NCI-H2227 treated with DMSO at 0.1 percent for 48 hours (cell line): ENCODE results near the gene NUP58.
"Not testable (repeated sequence)": the region's sequence is repeated elsewhere in the genome, so short reads cannot be mapped to it uniquely, and the experiment has no call there.

Experiments
- DNase-seq: peaks from one replicate; lab custom pipeline; 2025; lab: John Stamatoyannopoulos, UW

NUP58 gene

DNA sequence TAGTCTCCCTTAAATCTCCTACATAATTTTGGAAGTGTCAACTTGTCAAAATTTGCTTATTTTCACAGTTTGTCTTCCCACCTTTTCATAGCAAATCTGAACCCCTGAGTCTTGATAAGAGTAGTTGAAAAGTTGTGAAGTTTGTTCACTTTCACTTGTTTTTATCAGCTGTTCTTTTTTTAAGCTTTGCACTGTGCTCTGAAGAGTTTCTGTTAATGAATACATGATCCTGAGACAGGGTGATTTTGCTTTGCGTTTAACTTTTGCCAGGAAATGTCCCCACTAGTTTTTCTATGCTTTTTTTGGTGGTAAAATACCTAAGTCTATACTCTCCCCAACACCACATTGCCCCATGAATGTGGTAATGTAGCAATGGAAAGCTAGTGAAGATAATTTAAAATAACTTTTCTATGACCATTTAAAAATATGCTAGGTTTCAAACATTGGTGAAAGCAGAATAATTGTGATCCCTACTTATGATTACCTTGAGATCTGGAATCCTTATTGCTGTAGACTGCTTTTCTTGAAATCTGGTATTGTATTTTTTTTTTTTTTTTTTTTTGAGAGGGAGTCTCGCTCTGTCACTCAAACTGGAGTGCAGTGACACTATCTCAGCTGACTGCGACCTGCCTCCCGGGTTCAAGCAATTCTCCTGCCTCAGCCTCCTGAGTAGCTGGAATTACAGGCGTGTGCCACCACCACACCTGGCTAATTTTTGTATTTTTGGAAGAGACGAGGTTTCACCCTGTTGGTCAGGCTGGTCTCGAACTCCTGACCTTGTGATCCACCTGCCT is 5.4 kb downstream of the NUP58 start:
- DNase-seq: no peak

- DNase-seq: no peak
Observed at GRCh38 chr13:25310891-25311290, 9.5 kb downstream of the NUP58 start.

GRCh38 chr13:25318946-25319345 is 17.5 kb downstream of the NUP58 start:
- not testable (repeated sequence) for DNase-seq

- no peak for DNase-seq
Observed at GRCh38 chr13:25319771-25320170, 18.3 kb downstream of the NUP58 start.

- no peak for DNase-seq
Observed at GRCh38 chr13:25324100-25324499, 22.7 kb downstream of the NUP58 start.

DNA sequence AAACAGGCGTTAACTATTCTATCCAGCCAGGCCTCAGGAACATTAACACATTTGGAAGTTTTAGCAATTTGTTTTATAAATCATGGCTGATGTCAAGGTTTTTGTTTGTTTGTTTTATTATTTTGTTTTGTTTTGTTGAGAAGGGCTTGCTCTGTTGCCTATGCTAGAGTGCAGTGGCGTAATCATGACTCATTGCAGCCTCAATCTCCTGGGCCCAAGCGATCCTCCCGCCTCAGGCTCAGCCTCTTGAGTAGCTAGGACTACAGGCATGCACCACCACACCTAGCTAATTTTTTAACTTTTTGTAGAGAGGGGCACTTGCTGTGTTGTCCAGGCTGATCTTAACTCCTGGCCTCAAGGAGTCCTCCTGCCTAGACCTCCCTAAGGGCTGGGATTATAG is 28.3 kb downstream of the NUP58 start:
- no peak for DNase-seq

GRCh38 chr13:25330541-25330940 is 29.1 kb downstream of the NUP58 start:
- no peak for DNase-seq

DNA sequence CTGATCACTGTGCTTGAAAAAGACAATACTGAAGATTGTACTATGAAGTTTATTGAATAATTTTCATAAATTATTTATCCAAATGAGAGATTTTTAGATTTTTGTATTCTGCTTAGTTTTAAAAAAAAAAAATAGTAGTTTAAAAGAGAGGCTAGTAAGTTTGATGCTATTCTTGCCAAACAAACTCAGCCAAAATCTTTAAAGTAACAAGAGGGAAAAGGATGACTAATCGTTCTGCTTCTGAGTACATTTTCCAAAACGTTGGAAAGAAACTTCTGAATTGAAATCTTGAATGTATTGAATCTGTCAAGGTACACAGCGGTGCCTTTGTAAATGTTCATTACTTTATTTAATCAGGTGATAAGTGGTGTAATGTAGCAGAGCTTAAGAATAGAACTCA is 34.4 kb downstream of the NUP58 start:
- no peak for DNase-seq

DNA sequence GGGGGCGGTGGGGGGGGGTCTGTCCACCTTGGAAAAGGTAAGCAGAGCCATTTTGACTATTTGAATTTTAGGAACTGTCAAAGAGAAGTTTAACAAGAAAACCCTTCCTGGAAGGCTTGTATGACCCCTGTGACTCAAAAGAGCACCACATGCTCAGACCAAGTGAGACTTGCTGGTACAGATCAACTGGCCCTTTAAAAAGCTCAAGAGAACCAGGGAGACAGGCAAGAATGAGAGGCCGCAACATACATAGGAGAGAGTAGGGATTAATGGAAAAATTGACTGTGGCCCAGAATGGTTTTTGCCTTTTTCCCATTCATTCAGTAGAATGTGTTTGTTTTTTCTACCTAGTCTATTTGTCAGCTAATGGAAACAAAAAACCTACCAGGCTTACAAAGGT is 44.2 kb downstream of the NUP58 start:
- no peak for DNase-seq

DNA sequence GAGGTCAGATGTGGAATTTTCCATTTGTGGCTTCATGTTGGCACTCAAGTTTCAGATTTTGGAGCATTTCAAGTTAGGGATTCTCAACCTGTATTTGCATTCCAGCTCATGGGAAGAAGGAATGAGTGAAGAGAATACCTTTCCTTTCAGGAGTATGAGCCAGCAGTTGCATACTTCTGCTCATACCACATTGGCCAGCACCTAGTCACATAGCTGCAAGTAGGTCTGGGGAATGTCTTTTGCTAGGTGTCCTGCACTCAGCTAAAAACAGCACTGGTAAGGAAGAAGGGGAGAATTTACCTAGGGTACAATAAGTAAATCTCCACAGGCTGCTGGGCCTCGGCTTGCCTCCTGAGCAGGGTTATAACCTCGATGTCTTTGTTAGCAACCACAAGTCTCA is 45.7 kb downstream of the NUP58 start:
- no peak for DNase-seq

DNA sequence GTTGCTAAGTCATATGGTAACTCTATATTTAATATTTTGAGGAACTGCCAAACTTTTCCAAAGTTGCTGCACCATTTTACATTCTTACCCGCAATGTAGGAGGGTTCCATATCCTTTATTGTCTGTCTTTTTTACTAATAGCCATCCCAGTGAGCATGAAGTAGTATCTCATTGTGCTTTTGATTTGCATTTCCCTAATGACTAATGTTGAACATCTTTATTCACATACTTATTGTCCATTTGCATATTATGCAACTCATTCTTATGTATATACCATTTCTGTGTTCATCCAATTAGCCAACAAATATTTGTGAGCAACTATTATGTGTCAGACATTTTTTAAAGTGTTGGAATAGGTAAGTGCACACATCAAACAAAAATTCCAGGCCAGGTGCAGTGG is 50.0 kb downstream of the NUP58 start:
- DNase-seq: no peak

GRCh38 chr13:25352230-25352629 is 50.8 kb downstream of the NUP58 start:
- no peak for DNase-seq

DNA sequence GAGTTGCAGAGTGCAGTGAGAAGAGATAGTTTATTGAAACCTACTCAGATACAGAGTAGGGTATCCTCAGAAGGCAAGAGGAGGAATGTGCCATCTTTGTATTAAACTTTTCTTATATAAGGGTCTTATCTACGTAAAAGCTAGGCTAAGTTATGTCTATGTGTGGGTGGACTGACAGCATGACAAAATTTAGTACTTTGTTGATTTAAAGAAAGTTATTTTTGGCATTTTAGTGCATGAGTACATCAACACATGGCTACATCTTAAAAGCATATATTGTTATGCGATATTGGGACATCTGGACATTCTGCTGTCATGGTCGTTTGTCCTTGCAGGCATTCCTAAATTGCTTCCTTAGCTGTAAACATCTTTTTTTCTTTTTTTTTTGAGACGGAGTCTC is 51.4 kb downstream of the NUP58 start:
- no peak for DNase-seq

DNA sequence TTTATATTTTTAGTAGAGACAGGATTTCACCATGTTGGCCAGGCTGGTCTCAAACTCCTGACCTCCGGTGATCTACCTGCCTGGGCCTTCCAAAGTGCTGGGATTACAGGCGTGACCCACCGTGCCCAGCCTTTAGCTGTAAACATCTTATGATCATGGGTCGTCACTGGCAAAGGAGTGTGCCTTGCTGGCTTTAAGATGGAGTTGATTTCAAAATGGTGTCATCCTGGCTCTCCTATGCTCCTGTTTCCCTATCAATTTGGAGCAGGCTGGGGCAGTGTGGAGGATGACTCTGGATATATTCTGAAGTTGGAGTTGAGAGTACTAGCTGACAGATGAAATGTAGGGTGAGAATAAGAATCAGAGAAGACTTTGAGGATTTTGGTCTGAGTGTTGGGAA is 51.9 kb downstream of the NUP58 start:
- DNase-seq: no peak

DNA sequence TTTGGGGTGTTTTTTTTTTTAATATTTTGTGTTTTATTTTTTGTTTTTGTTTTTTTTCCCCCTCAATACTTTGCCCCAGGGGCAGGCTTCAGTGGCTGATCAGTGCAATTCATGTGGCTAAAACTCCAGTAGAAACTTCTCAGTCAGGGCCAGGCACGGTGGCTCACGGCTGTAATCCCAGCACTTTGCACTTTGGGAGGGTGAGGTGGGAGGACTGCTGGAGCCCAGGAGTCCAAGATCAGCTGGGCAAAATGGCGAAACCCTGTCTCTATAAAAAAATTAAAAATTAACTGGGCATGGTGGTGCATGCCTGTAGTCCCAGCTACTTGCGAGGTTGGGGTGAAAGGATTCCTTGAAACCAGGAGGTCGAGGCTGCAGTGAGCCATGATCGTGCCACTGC is 53.0 kb downstream of the NUP58 start:
- no peak for DNase-seq

DNA sequence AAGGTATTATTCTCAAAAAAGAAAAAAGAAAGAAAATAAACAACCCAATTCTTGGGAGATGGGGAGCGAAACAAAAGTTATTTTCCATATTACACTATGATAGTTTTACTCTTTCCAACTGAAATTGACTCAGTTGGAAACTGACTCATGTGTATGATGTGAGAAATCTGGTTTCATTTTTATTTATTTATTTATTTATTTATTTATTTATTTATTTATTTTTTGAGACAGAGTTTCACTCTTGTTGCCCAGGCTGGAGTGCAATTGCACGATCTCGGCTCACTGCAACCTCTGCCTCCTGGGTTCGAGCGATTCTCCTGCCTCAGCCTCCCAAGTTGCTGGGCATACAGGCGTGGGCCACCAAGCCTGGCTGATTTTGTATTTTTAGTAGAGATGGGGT is 59.0 kb downstream of the NUP58 start:
- not testable (repeated sequence) for DNase-seq

GRCh38 chr13:25365720-25366235 is 64.4 kb downstream of the NUP58 start:
- no peak for DNase-seq

DNA sequence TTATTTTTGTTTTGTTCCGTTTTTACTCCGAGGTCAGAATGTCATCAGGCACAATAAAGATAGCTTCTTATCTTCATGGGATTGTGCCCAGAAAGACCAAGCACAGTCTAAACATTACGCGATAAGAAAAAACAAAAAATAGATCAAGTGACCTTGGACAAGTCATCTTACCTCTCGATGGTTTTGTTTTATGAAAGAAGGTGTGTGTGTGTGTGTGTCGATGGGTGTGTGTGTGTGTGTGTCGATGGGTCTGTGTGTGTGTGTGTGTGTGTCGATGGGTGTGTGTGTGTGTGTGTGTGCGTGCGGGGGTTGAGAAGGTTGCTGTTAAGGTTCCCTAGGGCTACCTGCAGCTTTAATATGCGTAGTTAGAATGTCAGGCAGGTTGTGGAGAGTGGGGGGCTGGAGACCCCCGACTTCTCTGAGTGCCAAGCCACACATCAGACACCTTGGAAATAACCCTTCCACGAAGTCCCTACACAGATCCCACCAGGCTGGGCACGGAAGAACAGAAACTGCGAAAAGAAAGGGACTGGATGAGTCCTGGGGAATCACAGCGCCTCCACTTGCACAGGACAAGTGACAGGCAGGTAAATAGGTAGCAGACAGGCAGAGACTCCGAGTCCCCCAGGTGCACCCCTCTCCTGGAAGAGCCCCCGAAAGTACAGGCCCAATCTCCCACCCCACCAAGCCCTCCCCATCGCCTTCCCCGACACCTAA is 69.9 kb downstream of the NUP58 start:
- peak; percentile 0 for DNase-seq

GRCh38 chr13:25371875-25372283 is 70.5 kb downstream of the NUP58 start, which contains the start of gene ATP8A2:
TSS of gene ATP8A2 (plus strand) at chr13:25371974. CDS start at chr13:25372213, 239 bp downstream.
- DNase-seq: no peak

GRCh38 chr13:25372284-25373081 is 71.1 kb downstream of the NUP58 start:
- DNase-seq: peak; percentile 46

- peak; percentile 9 for DNase-seq
Observed at GRCh38 chr13:25375727-25376358, 74.4 kb downstream of the NUP58 start.
